HG02798 (cell line): ENCODE measurements around the gene MAFF.

Experiments
- ATAC-seq: cut with Tn5 transposase; IDR thresholded peaks from one replicate; pipeline ENCODE4 v1.9.1; 2021; ENCODE audit warnings: mild to moderate bottlenecking; ENCODE audit not compliant: unreplicated experiment, poor library complexity

The MAFF gene

GRCh38 chr22:38203090-38203810 is 1.5 kb downstream of the MAFF start:
- ATAC-seq = no peak

GRCh38 chr22:38203855-38204514 is 2.2 kb downstream of the MAFF start:
- ATAC-seq = no peak

- no peak for ATAC-seq
These were observed 3.0 kb downstream of the MAFF start for GRCh38 chr22:38204784-38205183.

- ATAC-seq = no peak
These were observed 3.7 kb downstream of the MAFF start for GRCh38 chr22:38205261-38206128.

GRCh38 chr22:38207898-38208432 is 6.2 kb downstream of the MAFF start:
- ATAC-seq = no peak

GRCh38 chr22:38208551-38208968 is 6.8 kb downstream of the MAFF start:
- no peak for ATAC-seq

GRCh38 chr22:38211556-38211955 is 9.8 kb downstream of the MAFF start:
- no peak for ATAC-seq

GRCh38 chr22:38212442-38212841 is 10.6 kb downstream of the MAFF start:
- no peak for ATAC-seq

- ATAC-seq = no peak
These were observed 11.7 kb downstream of the MAFF start for GRCh38 chr22:38213319-38213989.

GRCh38 chr22:38213990-38214301 is 12.2 kb downstream of the MAFF start:
- ATAC-seq = no peak

GRCh38 chr22:38214302-38215056 is 12.7 kb downstream of the MAFF start:
- peak; percentile 70 for ATAC-seq

- no peak for ATAC-seq
These were observed 13.6 kb downstream of the MAFF start for GRCh38 chr22:38215156-38216038.

GRCh38 chr22:38218661-38219622 is 17.1 kb downstream of the MAFF start:
- ATAC-seq = no peak

- no peak for ATAC-seq
These were observed 17.8 kb downstream of the MAFF start for GRCh38 chr22:38219632-38220031.

GRCh38 chr22:38220163-38220562 is 18.4 kb downstream of the MAFF start:
- no peak for ATAC-seq

GRCh38 chr22:38220653-38221386 is 19.0 kb downstream of the MAFF start:
- no peak for ATAC-seq

GRCh38 chr22:38221407-38221806 is 19.6 kb downstream of the MAFF start:
- ATAC-seq = no peak
